Measurements from ENCODE around the gene RETN.

Gene RETN

GRCh38 chr19:7668842-7669241 is at the start of gene RETN:
RETN (plus strand) TSS chr19:7669049; CDS start chr19:7669327, 278 bp downstream.
- no peak for DNase-seq (ENCODE audit: low spot score)

DNA sequence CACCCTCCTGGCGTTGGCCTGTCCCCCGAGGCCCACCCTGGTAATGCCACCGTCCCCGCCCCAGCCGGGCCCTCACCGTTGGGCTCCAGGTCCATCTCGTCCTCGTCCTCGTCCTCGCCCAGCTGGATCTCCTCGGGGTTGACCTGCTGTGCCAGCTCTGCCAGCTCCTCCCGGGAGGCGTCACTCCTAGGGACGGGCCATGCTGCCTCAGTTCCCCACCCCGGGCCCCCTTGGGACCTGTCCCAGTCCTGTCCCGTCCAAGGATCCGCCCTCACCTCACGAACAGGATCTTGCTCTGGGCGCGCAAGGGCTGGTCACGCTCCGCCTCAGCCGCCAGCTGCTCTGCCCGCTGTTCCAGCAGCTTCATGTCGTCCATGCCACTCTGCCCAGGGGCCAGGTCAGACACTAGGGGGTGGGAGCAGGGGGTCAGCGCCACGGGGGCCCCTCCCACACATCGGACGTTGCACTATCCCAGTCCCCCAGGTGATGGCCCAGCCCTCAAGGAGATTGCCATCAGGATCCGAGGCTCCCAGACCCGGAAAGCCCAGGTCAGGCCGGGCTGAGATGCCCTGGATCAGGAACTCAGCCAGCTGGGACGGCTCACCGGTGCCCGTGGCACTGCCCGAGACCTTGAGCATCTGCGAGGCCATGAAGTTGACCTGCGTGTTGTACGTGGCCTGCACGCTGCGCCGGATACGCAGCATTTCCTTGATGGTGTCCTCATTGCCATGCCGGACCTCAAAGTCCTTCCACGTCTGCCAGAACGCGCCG is 49.0 kb upstream of the RETN start:
- DNase-seq (ENCODE audit: low spot score): no peak

DNA sequence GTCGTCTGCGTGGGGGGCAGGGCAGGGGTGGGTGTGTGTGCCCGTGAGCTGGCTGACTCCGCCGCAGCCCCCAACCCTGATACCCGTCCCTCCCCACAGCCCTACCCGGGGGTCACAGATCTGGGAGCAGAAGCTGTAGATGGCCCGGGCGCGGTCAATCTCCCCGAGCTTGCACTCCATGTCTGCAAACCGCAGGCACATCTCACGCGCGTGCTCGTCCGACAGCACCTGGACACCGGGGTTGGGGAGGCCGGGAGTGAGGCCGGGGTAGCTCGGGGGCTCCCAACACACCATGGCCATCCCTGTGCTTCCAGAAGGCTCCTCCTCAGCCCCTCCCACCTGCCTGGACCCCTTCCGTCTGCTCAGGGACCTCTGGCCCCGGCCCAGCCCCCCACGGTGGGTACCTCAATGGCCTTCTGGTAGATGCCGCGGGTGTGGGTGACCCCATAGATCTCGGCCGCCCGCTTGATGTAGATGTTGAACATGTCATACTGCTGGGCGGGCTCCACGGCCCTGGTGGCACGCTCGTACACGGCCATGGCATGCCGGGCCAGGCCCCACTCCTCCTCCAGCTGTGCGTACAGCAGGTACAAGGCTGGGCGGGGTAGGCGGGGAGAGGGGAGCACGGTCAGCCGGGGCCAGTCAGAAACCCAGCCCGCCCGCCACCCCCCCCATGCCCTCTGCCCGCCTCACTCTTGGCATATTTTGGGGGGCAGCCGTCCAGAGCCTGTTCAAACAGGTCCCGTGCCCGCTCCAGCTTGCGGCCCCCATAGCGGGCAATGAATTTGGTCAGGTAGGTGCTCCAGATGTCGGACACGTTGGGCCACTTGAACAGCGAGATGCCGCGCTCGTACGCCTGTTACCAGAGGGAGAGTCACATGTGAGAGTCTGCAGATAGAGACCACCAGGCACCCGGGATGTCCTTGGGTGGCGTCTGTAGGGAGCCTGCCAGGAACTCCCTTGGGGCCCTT is 48.1 kb upstream of the RETN start:
- no peak for DNase-seq (ENCODE audit: low spot score)

DNA sequence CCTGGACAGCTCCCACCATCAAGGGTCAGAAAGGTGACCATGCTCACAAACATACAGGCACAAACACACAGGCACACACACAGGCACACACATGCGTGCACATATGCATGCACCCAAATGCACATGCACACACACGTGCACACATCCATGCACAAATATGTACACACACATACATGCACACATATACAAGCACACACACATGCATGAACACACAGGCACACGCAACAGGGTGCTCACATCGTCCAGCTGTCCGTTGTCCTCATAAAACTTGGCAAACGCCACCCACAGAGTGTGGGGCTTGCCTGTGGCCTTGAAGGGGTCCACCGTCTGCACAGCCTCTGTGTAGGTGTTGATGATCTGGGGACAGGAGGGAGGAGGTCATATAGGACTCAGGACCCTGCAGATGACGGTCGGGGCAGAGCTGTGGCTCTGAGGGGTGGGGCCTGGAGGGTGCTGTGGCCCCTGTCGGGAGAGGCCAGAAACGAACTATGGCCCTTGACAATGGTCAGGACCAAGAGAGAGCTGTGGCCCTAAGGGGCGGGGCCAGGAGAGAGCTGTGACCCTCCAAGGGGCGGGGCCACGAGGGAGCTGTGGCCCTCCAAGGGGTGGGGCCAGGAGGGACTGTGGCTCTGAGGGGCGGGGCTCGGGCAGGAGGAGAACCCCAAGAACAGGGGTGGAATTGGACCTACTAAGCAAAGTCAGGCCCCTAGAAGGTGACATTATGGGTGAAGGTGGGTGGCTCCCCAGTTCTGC is 45.7 kb upstream of the RETN start:
- peak; percentile 36 for DNase-seq (ENCODE audit: low spot score)

DNA sequence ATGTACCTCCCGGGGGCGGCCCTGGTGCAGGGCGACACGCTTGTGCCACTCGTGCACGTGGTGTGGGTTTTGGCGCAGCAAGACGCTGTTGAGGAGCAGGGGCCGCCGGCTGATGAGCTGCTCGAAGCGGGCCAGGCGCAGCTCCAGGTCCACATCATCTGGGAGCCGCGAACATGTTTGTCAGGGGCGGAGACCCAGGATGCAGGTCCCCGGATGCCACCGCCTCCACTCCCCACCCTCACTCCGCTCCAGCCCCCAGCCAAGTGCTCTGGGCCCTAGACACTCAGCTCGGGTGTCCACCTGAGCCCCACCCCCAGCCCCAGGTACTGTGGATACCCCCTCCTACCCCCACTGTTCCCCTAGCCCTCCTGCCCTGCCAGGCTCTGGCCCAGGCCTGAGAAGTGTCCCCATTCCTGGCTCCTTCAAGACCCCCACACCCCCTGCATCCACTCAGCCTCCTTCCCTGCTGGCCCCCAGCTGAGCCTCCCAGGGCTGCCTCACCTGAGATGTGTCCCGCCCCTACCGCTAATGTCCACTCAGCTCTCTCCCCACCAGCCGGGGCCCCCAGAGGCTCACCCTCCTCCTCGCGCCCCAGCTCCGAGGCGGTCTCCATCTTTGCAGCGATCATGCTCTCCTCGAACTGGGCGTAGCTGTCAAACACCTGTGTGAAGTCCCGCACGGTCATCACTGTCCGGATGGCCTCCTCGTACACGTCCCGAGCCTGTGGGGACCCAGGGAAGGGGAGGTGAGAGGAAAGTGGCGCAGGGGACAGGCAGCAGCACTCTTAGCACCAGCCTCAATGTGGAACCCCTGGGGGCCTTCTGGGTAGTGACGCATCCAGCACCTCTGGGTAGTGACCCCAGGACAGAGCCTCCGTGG is 44.9 kb upstream of the RETN start:
- no peak for DNase-seq (ENCODE audit: low spot score)

GRCh38 chr19:7624810-7625209 is 44.0 kb upstream of the RETN start:
- no peak for DNase-seq (ENCODE audit: low spot score)

DNA sequence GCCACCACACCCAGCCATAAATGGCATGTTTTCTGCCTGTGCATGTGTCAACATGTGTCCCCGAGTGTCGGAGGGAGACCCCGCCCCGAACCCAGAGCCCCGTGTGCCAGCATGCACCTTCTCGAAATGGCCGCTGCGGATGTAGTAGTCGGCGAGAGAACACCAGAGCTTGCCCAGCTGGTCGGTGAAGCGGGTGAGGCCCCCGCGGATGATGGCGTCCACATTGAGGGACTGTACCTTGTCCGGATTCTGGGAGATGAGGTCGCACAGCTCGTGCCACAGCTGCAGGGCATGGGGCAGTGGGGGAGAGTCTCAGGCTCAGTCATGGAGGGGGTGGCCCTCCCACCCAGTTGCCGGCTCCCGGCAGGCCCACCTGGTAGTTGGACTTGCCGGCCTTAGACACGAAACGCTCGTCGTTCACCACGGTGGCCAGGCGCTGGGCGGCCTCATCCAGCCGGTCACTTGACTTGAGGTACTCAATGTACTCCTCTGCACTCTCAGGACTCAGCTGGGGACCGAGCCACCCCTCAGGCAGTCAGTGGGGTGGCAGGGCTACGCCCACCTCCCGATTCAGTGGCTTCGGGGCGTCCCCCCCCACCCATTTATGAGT is 43.0 kb upstream of the RETN start:
- no peak for DNase-seq (ENCODE audit: low spot score)

DNA sequence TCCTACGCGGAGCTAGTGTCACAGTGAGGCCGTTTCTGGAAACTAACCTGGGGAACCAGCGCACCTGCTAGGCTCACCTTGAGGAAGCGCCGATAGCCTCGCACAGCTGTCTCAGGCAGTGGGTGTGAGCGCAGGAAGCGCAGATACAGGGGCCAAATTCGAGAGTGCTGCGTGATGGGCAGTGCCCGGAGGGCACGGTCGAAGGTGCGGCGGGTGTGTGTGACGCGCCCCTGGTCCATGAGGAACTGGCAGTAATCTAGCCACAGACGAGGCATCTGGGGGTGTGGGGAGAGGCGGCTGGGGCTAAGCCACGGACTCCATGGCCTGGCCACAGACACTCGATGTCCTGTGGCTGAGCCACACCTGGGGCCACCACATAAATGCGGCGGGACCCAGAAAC is 41.7 kb upstream of the RETN start:
- DNase-seq (ENCODE audit: low spot score): no peak

DNA sequence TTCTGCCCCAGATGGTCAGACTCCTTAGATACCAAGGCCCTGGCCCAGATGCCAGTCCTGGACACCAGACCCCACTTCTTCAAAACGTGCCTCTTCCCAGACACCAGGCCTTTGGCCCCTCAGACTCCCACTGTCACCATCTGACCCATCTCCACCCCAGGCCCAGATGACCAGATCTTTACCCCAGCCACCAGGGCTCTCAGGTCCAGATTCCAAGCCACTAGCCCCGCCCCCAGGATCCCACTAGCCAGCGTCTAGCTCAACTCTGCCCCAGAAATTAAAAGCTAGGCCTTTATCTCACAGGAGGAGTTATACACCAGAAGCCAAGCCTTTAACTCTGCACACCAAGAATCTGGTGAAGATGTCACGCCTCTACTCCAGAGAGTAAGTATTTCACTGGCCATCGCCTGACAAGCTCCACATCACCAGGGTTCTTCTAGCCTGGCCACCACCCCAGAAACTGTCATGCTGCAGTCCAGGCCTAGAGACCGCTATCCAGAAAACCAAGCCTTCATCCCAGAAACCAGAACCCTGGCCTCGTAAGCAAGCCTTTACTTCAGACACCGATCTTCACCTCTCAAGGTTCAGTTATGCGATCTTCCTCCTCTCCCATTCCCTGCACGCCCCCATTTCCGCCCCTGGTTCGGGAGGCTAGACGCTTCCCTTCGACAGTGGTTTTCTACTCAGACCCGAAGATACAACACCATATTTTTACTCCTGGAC is 40.1 kb upstream of the RETN start:
- DNase-seq (ENCODE audit: low spot score): no peak

- peak; percentile 99 for DNase-seq (ENCODE audit: low spot score)
Measured at GRCh38 chr19:7629347-7630054, 39.3 kb upstream of the RETN start, which contains the start of the genes PET100 and XAB2. PET100 (plus strand) TSS chr19:7629793; CDS start chr19:7629834, 41 bp downstream. XAB2 (minus strand) TSS chr19:7629545; CDS start chr19:7629527, 18 bp downstream.

DNA sequence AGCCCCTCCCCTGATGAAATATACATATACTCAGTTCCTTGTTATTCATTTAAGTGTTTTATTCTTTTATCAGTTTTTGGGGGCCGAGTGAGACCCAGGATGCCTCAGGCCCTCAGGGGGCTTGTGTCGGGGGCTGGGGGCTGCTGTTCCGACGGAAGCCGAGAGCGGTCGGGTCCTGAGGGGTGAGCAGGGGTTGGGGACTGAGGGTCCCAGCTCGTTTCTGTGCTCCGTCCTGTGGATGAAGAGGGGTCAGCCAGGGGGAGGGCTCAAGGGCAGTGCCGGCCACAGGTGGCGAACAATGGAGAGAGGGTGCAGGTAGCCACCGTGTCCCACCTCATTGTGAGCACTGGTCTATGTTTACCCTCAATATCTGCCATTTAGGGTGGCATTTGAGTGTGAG is 37.3 kb upstream of the RETN start:
- DNase-seq (ENCODE audit: low spot score): no peak

- DNase-seq (ENCODE audit: low spot score): no peak
Measured at GRCh38 chr19:7632340-7633203, 36.3 kb upstream of the RETN start.

DNA sequence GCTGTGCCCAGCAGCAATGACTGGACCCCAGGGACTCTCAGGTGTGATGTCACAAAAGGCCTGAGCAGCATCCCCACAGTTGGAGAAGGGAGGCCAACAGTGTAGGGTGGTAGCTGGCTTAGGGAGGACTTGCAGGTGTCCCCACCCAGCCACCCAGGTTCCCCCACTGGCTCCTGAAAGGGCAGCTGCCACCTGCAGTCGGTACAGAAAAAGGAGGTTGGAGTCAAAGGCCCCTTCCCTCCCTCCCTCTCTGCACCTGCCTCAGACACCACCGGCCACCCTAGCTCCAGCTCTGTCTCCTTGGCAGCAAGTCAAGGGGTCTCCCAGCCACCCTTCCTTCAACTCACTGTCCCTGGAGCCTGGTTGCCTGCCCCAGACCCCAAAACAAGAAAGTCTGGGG is 35.2 kb upstream of the RETN start, which contains the start of gene PCP2:
Gene PCP2, minus strand, starts transcription at position 22 of the 400 bp plus-strand sequence. CDS start 262 bp downstream, outside the sequence.
- DNase-seq (ENCODE audit: low spot score): peak; percentile 38

DNA sequence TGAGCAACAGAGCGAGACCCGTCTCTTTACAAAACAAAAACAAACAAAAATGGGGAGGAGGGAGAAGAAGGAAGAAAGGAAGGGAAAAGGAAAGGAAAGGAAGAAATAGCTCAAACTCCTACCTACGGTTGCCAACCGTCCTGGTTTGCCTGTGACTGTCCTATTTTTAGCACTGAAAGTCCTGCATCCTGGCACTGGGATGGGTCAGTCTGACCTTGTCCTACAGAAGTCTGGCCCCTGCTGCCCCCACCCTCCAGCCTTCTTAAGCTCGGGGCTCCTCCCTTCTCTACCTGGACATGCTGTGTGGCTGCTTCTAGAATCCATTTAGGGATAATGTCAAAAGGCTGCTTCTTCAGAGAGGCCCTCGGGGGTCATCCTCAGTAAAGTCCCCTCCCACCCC is 33.2 kb upstream of the RETN start:
- no peak for DNase-seq (ENCODE audit: low spot score)

DNA sequence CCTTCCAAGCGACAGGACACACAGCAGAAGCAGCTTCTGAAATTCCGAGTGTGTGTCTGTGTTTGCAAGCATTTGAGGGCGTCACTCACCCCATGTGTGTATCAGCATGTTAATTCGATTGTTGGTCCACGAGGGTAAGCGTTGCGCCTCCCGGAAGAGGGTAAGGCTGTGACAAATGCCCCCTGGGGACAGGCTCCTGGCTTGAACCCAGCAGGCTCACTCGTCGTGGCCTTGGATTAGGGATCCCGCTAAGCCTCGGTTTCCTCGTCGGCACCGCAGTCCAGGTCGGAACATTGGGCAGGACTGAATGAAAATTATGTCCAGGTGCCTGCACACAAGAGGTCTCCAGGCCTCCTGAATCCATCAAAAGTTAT is 32.5 kb upstream of the RETN start:
- DNase-seq (ENCODE audit: low spot score): no peak

DNA sequence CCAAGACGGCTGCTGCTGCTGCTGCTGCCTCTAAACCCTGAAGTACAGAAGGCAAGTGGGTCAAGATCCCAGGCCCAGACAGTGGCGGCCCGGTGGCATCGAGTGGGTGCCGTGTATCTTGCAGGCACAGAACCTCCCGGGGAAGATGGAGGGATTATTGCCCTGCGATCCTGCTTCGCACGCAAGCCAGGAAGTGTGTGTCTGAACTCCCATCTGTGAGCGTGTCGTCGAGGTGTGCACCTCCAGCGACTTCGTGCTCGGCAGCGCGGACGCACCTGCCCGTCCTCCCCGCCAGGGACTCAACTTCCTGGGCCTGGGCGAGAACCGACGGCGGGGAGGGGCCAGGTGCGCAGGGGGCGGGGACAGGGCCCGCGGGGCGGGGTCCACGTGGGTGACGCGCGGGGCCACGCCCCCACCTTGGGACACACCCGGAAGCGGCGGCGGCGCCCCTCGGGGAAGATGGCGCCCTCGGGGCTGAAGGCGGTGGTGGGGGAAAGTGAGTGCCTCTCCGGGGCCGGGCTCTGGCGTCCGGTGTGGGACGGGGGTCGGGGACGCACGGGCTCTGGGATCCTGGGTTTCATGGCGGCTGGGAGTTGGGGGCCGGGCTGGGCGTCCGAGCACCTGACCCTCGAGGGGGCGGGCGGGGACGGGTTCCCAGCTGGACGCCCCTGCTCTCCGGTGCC is 32.0 kb upstream of the RETN start, which contains the start of gene STXBP2:
Gene STXBP2, plus strand, starts transcription at position 420 of the 683 bp plus-strand sequence. Its CDS starts 40 bp downstream, at position 460.
- peak; percentile 89 for DNase-seq (ENCODE audit: low spot score)
